K562 (cell line): ENCODE data around the gene MTO1. TPM values are rescaled to one million over a fixed set of nuclear protein-coding genes. Genes with fewer than 3 reads are reported as not detected.

Experiments used
- CEBPB ChIP-seq: fragments of 450-650 bp; IDR thresholded peaks from 2 replicates; pipeline ENCODE4 v1.6.1; 2016; ENCODE audit warnings: missing genetic modification characterization, missing compliant biosample characterization
- CHD4 ChIP-seq: fragments of 200-600 bp; sonication (generic); IDR thresholded peaks from 3 replicates; pipeline ENCODE4 v1.6.1; 2012; ENCODE audit warnings: low read depth, mild to moderate bottlenecking, mixed read lengths, low read length, inconsistent platforms; ENCODE audit not compliant: insufficient read depth, insufficient replicate concordance, poor library complexity, severe bottlenecking
- EP400 ChIP-seq: fragments of 450-650 bp; IDR thresholded peaks from 2 replicates; pipeline ENCODE4 v1.6.1; 2017; ENCODE audit warnings: antibody characterized with exemption, mild to moderate bottlenecking, moderate library complexity
- ETS2 ChIP-seq: IDR thresholded peaks from 2 replicates; pipeline ENCODE4 v1.6.1; 2016; ENCODE audit warnings: borderline replicate concordance, missing genetic modification characterization, mild to moderate bottlenecking, moderate library complexity, missing compliant biosample characterization; ENCODE audit not compliant: poor library complexity, severe bottlenecking
- FOXA3 ChIP-seq, 2 experiments: fragments of 450-650 bp in 1 of 2; sonication (generic) in 1 of 2; formaldehyde crosslinking; IDR thresholded peaks in 1 of 2; conservative IDR thresholded peaks in 1 of 2; 2 replicates each; pipeline versions ENCODE4 v1.4.0 to v1.8.0; 2020 to 2022; ENCODE audit warnings: mild to moderate bottlenecking in 2 of 2, missing genetic modification reagents in 1 of 2
- IFI16 ChIP-seq: fragments of 250-450 bp; sonication (Bioruptor Pico); IDR thresholded peaks from 2 replicates; pipeline ENCODE4 v2.1.2; 2022; ENCODE audit warnings: mild to moderate bottlenecking, inconsistent platforms
- KLF1 ChIP-seq: fragments of 450-650 bp; IDR thresholded peaks from 2 replicates; pipeline ENCODE4 v1.6.1; 2016; ENCODE audit warnings: missing genetic modification characterization, missing compliant biosample characterization
- MCM7 ChIP-seq, 2 experiments: fragments of 450-650 bp; IDR thresholded peaks; 2 replicates each; pipeline ENCODE4 v1.6.1; 2016 to 2018
- RNF2 ChIP-seq: sonication (generic); IDR thresholded peaks from 2 replicates; pipeline ENCODE4 v1.6.1; 2016
- SRSF1 ChIP-seq: fragments of 200-400 bp; formaldehyde crosslinking; IDR thresholded peaks from 2 replicates; pipeline ENCODE4 v1.6.1; 2017; ENCODE audit warnings: mild to moderate bottlenecking, low read depth, low read length, moderate library complexity
- TEAD4 ChIP-seq, 2 experiments: sonication (generic) in 1 of 2; formaldehyde crosslinking in 1 of 2; IDR thresholded peaks; 2 replicates each; pipeline versions ENCODE4 v1.6.1 to v1.8.0; 2012 to 2022; ENCODE audit warnings: borderline replicate concordance in 1 of 2, inconsistent platforms in 1 of 2, low read length in 1 of 2, mild to moderate bottlenecking in 1 of 2, missing genetic modification reagents in 1 of 2
- ZFX ChIP-seq: sonication (generic); formaldehyde crosslinking; IDR thresholded peaks from 2 replicates; pipeline ENCODE4 v1.8.0; 2022; ENCODE audit warnings: mild to moderate bottlenecking, missing genetic modification reagents, moderate library complexity
- ZNF12 ChIP-seq: sonication (generic); formaldehyde crosslinking; IDR thresholded peaks from 2 replicates; pipeline ENCODE4 v1.4.0; 2020; ENCODE audit warnings: mild to moderate bottlenecking, missing genetic modification reagents
- ZNF511 ChIP-seq: sonication (generic); formaldehyde crosslinking; IDR thresholded peaks from 2 replicates; pipeline ENCODE4 v1.8.0; 2022; ENCODE audit warnings: mild to moderate bottlenecking, missing genetic modification reagents
- polyA plus RNA-seq, 8 experiments: library from polyadenylated mRNA; depleted of rRNA in 4 of 8; stranded (reverse) in 5 of 8; unstranded in 3 of 8; fragments of >200 nt; fragmentation: Nextera tagmentation in 2 of 8; fragmentation: Illumina TruSeq in 1 of 8; extraction: Ambion mirVana in 2 of 8; extraction: Trizol in 1 of 8; gene quantifications; 2 replicates each; pipeline versions ENCODE4 v1.2.1 to v1.2.3, GENCODE V29; 2011 to 2014; ENCODE audit warnings: inconsistent platforms in 1 of 8, missing spikeins in 1 of 8
- total RNA-seq, 7 experiments: library from RNA; depleted of rRNA in 6 of 7; stranded (reverse); fragments of >200 nt in 6 of 7; fragmentation: Illumina TruSeq in 2 of 7; extraction: Trizol in 2 of 7; gene quantifications; 2 replicates each; pipeline versions ENCODE4 v1.2.1 to v1.2.3, GENCODE V29; 2011 to 2021; ENCODE audit warnings: low replicate concordance in 1 of 7
- TF ChIP-seq, protein P1 (sequence below): fragments of 250-450 bp; sonication (Bioruptor Pico); IDR thresholded peaks from 2 replicates; pipeline ENCODE4 v1.8.0; 2021; ENCODE audit warnings: mild to moderate bottlenecking, moderate library complexity
- TF ChIP-seq, protein P2 (sequence below), 2 experiments: fragments of 450-650 bp; IDR thresholded peaks; 2 replicates each; pipeline ENCODE4 v1.6.1; 2018; ENCODE audit warnings: mild to moderate bottlenecking in 2 of 2, low read depth in 1 of 2; ENCODE audit not compliant: partially characterized antibody in 2 of 2
- TF ChIP-seq, protein P3 (sequence below): fragments of 250-450 bp; sonication (Bioruptor Pico); IDR thresholded peaks from 2 replicates; pipeline ENCODE4 v1.4.0; 2020; ENCODE audit warnings: mild to moderate bottlenecking, moderate library complexity

The MTO1 gene
- total and polyA plus RNA-seq, 9 of the 15 experiments (the other 6 are each of a cell fraction or from before 2014, with no cell fraction given), result 33.4 to 62.3 (median 50.6) TPM

GRCh38 chr6:73520688-73521350, 59.3 kb downstream of the MTO1 start, which contains the start of gene EEF1A1 (continued):
- TF ChIP-seq, protein P1, sequence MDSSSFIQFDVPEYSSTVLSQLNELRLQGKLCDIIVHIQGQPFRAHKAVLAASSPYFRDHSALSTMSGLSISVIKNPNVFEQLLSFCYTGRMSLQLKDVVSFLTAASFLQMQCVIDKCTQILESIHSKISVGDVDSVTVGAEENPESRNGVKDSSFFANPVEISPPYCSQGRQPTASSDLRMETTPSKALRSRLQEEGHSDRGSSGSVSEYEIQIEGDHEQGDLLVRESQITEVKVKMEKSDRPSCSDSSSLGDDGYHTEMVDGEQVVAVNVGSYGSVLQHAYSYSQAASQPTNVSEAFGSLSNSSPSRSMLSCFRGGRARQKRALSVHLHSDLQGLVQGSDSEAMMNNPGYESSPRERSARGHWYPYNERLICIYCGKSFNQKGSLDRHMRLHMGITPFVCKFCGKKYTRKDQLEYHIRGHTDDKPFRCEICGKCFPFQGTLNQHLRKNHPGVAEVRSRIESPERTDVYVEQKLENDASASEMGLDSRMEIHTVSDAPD (CRISPR knock-in tag), result no peak; the same call in 1 of the 2 replicates
- no peak for TF ChIP-seq ETS2 (tag)
- TF ChIP-seq RNF2, result peak; percentile 91
- peak; percentile 99 for TF ChIP-seq ZFX
- no peak for TF ChIP-seq CHD4
- peak; percentile 59; the same call in 1 of the 2 replicates for TF ChIP-seq KLF1
- TF ChIP-seq ZNF12, result no peak
- peak; percentile 86 for TF ChIP-seq ZNF511 (CRISPR knock-in tag)
- no peak for TF ChIP-seq IFI16 (CRISPR knock-in tag)
- TF ChIP-seq MCM7 (IDR thresholded peaks at IDR 0.05), result no peak
- TF ChIP-seq EP400, result peak; percentile 99
- TF ChIP-seq CEBPB (tag), result peak; percentile 90
- TF ChIP-seq TEAD4 (IDR thresholded peaks at IDR 0.05; ENCODE audit: low read length), result peak; percentile 79
- peak; percentile 78; the same call in 1 of the 2 replicates for TF ChIP-seq TEAD4 (CRISPR knock-in tag; IDR thresholded peaks at IDR 0.05; ENCODE audit: borderline replicate concordance)
- TF ChIP-seq SRSF1, result 0 out of 2 replicates have a peak, but pooled peaks have one; percentile 60
- peak in 1 of 2 experiments; percentile 61; a peak in 1 of 4 replicates for TF ChIP-seq FOXA3 (CRISPR knock-in tag; conservative IDR thresholded peaks at IDR 0.05 in 1 of 2, IDR thresholded peaks at IDR 0.05 in 1 of 2)
- TF ChIP-seq, protein P2, sequence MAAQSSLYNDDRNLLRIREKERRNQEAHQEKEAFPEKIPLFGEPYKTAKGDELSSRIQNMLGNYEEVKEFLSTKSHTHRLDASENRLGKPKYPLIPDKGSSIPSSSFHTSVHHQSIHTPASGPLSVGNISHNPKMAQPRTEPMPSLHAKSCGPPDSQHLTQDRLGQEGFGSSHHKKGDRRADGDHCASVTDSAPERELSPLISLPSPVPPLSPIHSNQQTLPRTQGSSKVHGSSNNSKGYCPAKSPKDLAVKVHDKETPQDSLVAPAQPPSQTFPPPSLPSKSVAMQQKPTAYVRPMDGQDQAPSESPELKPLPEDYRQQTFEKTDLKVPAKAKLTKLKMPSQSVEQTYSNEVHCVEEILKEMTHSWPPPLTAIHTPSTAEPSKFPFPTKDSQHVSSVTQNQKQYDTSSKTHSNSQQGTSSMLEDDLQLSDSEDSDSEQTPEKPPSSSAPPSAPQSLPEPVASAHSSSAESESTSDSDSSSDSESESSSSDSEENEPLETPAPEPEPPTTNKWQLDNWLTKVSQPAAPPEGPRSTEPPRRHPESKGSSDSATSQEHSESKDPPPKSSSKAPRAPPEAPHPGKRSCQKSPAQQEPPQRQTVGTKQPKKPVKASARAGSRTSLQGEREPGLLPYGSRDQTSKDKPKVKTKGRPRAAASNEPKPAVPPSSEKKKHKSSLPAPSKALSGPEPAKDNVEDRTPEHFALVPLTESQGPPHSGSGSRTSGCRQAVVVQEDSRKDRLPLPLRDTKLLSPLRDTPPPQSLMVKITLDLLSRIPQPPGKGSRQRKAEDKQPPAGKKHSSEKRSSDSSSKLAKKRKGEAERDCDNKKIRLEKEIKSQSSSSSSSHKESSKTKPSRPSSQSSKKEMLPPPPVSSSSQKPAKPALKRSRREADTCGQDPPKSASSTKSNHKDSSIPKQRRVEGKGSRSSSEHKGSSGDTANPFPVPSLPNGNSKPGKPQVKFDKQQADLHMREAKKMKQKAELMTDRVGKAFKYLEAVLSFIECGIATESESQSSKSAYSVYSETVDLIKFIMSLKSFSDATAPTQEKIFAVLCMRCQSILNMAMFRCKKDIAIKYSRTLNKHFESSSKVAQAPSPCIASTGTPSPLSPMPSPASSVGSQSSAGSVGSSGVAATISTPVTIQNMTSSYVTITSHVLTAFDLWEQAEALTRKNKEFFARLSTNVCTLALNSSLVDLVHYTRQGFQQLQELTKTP (IDR thresholded peaks at IDR 0.05; ENCODE audit: low read depth in 1 of 2, partially characterized antibody in 2 of 2), result peak; percentile 82 to 91
- TF ChIP-seq, protein P3, sequence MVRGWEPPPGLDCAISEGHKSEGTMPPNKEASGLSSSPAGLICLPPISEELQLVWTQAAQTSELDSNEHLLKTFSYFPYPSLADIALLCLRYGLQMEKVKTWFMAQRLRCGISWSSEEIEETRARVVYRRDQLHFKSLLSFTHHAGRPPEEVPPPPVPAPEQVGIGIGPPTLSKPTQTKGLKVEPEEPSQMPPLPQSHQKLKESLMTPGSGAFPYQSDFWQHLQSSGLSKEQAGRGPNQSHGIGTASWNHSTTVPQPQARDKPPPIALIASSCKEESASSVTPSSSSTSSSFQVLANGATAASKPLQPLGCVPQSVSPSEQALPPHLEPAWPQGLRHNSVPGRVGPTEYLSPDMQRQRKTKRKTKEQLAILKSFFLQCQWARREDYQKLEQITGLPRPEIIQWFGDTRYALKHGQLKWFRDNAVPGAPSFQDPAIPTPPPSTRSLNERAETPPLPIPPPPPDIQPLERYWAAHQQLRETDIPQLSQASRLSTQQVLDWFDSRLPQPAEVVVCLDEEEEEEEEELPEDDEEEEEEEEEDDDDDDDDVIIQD (CRISPR knock-in tag), result no peak
